ENCODE data around the gene TMEM151B.

The TMEM151B gene

DNA sequence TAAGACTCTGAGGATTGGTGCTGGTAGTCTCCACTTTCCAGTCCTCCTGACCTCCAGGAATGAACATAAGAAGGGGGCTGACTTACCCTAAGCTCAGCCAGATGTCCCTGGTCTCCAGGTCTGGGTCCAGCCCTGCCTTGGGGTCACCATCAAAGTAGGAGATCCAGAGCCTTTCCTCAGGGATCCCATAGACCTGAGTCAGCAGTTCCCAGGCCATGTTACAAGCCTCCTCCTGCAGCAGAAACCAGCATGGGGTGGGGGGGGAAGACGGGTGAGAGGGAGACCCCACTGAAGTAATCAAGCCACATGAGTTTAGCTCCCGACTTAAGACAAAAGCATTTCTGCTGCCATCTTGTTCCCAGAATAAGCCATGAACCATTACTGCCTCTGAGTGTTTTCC, 41.1 kb downstream of the TMEM151B start:
- no peak for TF ChIP-seq YY1 (IDR thresholded peaks at IDR 0.05; ENCODE audit: low read depth)
- no peak for TF ChIP-seq RAD21 (IDR thresholded peaks at IDR 0.05; ENCODE audit: low read depth)
- TF ChIP-seq FOXM1 (IDR thresholded peaks at IDR 0.05; ENCODE audit: borderline replicate concordance, low read depth) = no peak
- TF ChIP-seq, protein P1, sequence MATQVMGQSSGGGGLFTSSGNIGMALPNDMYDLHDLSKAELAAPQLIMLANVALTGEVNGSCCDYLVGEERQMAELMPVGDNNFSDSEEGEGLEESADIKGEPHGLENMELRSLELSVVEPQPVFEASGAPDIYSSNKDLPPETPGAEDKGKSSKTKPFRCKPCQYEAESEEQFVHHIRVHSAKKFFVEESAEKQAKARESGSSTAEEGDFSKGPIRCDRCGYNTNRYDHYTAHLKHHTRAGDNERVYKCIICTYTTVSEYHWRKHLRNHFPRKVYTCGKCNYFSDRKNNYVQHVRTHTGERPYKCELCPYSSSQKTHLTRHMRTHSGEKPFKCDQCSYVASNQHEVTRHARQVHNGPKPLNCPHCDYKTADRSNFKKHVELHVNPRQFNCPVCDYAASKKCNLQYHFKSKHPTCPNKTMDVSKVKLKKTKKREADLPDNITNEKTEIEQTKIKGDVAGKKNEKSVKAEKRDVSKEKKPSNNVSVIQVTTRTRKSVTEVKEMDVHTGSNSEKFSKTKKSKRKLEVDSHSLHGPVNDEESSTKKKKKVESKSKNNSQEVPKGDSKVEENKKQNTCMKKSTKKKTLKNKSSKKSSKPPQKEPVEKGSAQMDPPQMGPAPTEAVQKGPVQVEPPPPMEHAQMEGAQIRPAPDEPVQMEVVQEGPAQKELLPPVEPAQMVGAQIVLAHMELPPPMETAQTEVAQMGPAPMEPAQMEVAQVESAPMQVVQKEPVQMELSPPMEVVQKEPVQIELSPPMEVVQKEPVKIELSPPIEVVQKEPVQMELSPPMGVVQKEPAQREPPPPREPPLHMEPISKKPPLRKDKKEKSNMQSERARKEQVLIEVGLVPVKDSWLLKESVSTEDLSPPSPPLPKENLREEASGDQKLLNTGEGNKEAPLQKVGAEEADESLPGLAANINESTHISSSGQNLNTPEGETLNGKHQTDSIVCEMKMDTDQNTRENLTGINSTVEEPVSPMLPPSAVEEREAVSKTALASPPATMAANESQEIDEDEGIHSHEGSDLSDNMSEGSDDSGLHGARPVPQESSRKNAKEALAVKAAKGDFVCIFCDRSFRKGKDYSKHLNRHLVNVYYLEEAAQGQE (IDR thresholded peaks at IDR 0.05; ENCODE audit: low read depth) = no peak
- no peak for TF ChIP-seq CEBPB (IDR thresholded peaks at IDR 0.05)
- TF ChIP-seq, protein P2, sequence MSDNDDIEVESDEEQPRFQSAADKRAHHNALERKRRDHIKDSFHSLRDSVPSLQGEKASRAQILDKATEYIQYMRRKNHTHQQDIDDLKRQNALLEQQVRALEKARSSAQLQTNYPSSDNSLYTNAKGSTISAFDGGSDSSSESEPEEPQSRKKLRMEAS (IDR thresholded peaks at IDR 0.05) = no peak
- no peak for TF ChIP-seq TAF1 (IDR thresholded peaks at IDR 0.05; ENCODE audit: low read depth)
- TF ChIP-seq EP300 (IDR thresholded peaks at IDR 0.05; ENCODE audit: borderline replicate concordance) = no peak
- no peak for TF ChIP-seq CREB1 (IDR thresholded peaks at IDR 0.05; ENCODE audit: low read depth)
- no peak for TF ChIP-seq ZBTB7A (IDR thresholded peaks at IDR 0.05; ENCODE audit: low read depth)
- TF ChIP-seq TEAD4 (IDR thresholded peaks at IDR 0.05) = no peak
- TF ChIP-seq, protein P3, sequence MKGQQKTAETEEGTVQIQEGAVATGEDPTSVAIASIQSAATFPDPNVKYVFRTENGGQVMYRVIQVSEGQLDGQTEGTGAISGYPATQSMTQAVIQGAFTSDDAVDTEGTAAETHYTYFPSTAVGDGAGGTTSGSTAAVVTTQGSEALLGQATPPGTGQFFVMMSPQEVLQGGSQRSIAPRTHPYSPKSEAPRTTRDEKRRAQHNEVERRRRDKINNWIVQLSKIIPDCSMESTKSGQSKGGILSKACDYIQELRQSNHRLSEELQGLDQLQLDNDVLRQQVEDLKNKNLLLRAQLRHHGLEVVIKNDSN (IDR thresholded peaks at IDR 0.05) = no peak
- no peak for TF ChIP-seq EGR1 (IDR thresholded peaks at IDR 0.05)
- no peak for TF ChIP-seq NFIC (IDR thresholded peaks at IDR 0.05)
- no peak for TF ChIP-seq TCF12 (IDR thresholded peaks at IDR 0.05; ENCODE audit: low read depth)

DNA sequence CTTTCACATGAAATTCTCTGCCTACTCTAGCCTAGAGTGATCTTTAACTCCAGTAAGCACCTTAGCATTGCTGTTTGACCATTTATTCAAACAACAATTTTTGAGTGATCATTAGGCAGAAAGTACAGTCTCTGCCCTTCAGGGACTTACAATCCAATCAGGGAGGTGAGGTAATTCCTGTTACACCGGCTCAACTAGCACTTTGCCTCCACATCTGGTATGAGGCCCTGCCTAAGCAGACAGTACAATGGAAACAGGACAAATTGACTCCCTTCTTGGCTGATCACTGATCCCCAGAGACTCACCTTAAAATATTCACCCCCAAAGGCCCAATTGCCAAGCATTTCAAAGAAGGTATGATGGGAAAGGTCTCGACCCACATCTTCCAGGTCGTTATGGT, 41.5 kb downstream of the TMEM151B start:
- TF ChIP-seq NFIC (IDR thresholded peaks at IDR 0.05) (no peak), FOXM1 (IDR thresholded peaks at IDR 0.05; ENCODE audit: borderline replicate concordance, low read depth) (no peak), TAF1 (IDR thresholded peaks at IDR 0.05; ENCODE audit: low read depth) (no peak), RAD21 (IDR thresholded peaks at IDR 0.05; ENCODE audit: low read depth) (no peak)

DNA sequence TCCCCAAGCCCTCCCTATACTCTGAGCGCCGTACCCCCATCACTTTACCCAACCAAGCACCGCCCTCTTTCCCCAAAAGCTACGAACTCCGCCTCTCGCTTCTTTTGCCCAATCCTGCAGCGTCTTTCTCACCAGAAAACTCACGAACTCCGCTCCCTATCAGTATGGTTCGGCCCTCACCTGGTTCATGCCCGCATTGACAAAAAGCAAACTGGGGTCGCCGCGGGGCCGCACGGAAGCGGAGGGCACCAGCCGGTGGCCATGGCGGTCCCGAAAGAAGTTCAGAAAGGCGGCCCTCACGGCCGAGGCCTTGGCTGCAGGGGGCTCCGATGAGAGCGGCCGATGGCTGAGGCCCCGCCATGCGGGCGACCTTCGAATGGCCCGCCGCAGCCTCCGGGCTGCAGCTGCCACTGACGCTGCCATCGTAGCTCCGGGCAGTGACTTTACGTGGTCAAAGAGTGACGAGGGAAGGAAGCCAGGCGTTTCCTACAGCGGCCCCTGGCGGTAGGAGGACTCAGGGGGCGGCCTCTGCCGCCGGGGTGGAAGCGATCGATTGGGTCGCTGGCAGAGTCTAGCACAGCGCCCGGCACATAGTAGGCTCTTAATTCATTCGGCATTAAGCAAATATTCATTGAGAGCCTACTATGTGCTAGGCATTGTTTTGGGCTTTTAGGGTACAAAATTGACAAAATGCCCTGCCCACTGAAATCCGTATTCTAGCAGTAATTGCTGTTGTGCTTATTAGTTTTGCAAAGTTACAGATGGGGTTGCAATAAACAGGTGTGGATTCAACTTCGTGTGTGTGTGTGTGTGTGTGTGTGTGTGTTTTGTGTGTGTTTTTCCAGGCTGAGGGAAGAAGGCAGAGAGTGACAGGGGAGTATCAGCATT, 42.9 kb downstream of the TMEM151B start, which contains the start of gene AARS2:
TSS of gene AARS2 (minus strand) at position 447 of the 888 bp plus-strand sequence. CDS start at position 423, 24 bp downstream.
- TF ChIP-seq EGR1 (IDR thresholded peaks at IDR 0.05) (no peak), EP300 (IDR thresholded peaks at IDR 0.05; ENCODE audit: borderline replicate concordance) (0 out of 2 replicates have a peak, but pooled peaks have one; percentile 37), FOXM1 (IDR thresholded peaks at IDR 0.05; ENCODE audit: borderline replicate concordance, low read depth) (peak; percentile 42; the same call in 1 of the 2 replicates), NFIC (IDR thresholded peaks at IDR 0.05) (peak; percentile 22; the same call in 1 of the 2 replicates), TCF12 (IDR thresholded peaks at IDR 0.05; ENCODE audit: low read depth) (peak; percentile 73), RAD21 (IDR thresholded peaks at IDR 0.05; ENCODE audit: low read depth) (no peak), YY1 (IDR thresholded peaks at IDR 0.05; ENCODE audit: low read depth) (peak; percentile 92), CEBPB (IDR thresholded peaks at IDR 0.05) (no peak), ZBTB7A (IDR thresholded peaks at IDR 0.05; ENCODE audit: low read depth) (0 out of 2 replicates have a peak, but pooled peaks have one; percentile 46), TAF1 (IDR thresholded peaks at IDR 0.05; ENCODE audit: low read depth) (peak; percentile 96), TEAD4 (IDR thresholded peaks at IDR 0.05) (no peak), CREB1 (IDR thresholded peaks at IDR 0.05; ENCODE audit: low read depth) (peak; percentile 74)
- TF ChIP-seq, protein P1 (IDR thresholded peaks at IDR 0.05; ENCODE audit: low read depth) = no peak
- TF ChIP-seq, protein P2 (IDR thresholded peaks at IDR 0.05) = peak; percentile 85
- TF ChIP-seq, protein P3 (IDR thresholded peaks at IDR 0.05) = peak; percentile 47

DNA sequence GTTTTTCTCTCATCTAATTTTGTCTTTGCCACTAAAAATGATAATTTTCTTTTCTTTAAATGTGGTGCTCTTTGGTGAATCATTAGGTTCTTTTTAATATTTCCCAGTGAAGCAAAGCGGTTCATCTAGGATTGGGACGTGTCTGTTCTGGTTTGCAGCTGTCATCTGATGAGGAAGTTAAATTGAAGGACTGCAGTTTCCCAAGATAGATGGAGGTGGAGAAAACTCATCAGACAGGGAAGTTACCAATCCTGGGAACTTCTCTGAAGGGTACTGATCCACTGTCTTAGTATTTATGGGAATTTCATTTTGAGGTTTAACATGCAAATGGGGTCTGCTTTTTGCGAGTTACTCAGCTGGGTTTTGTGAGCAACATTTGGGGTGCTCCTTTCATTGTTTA, 45.3 kb downstream of the TMEM151B start:
- TF ChIP-seq, protein P3 (IDR thresholded peaks at IDR 0.05) = no peak
- TF ChIP-seq EP300 (IDR thresholded peaks at IDR 0.05; ENCODE audit: borderline replicate concordance) (no peak), NFIC (IDR thresholded peaks at IDR 0.05) (no peak), RAD21 (IDR thresholded peaks at IDR 0.05; ENCODE audit: low read depth) (no peak)
- TF ChIP-seq, protein P1 (IDR thresholded peaks at IDR 0.05; ENCODE audit: low read depth) = no peak
